Measurements from ENCODE around the gene PRKAR1B. TPM values are rescaled to one million over a fixed set of nuclear protein-coding genes. Genes with fewer than 3 reads are reported as not detected.

The PRKAR1B gene
- total RNA-seq, 2 experiments from 2014 or later: 13.1 to 13.4 TPM

GRCh38 chr7:601595-602340 is 125.3 kb downstream of the PRKAR1B start:
- POLR2A ChIA-PET: interaction anchor here (0.9 to 7.5 kb wide), 5 partner anchors 11 to 230 kb away, joined by 3 to 113 read pairs (median 3); partner anchors contain the start of gene SUN1
- Mint-ChIP-seq H3K4me1 (peaks cover 52% of the 10 kb centered on the region), H3K27ac (peak overlapping the region; percentile 100), H3K9me3 (no peaks in the 10 kb centered on the region), H3K27me3 (no peaks in the 10 kb centered on the region), H3K36me3 (ENCODE audit: low read depth) (peaks cover 21% of the 10 kb centered on the region), H3K4me3 (peak overlapping the region; percentile 94)
- CTCF ChIA-PET: interaction anchor here (1.4 kb wide), 1 partner anchor 17 kb away, joined by 8 read pairs; no protein-coding TSS in a partner anchor
- peak; percentile 80 for DNase-seq

GRCh38 chr7:601036-601594 is 126.0 kb downstream of the PRKAR1B start:
- peaks cover 50% of the 10 kb centered on the region for H3K4me1 Mint-ChIP-seq
- H3K27me3 Mint-ChIP-seq: no peaks in the 10 kb centered on the region
- H3K9me3 Mint-ChIP-seq: no peaks in the 10 kb centered on the region
- H3K27ac Mint-ChIP-seq: peak overlapping the region; percentile 100
- no peak for DNase-seq
- H3K36me3 Mint-ChIP-seq (ENCODE audit: low read depth): peaks cover 20% of the 10 kb centered on the region
- CTCF ChIA-PET: interaction anchor here (1.4 kb wide), 1 partner anchor 17 kb away, joined by 8 read pairs; no protein-coding TSS in a partner anchor
- POLR2A ChIA-PET: interaction anchor here (1.2 to 7.5 kb wide), 3 partner anchors 16 to 126 kb away, joined by 3 to 113 read pairs (median 96); partner anchors contain the start of genes DNAAF5 and PRKAR1B
- peak overlapping the region; percentile 94 for H3K4me3 Mint-ChIP-seq

- peaks cover 17% of the 10 kb centered on the region for H3K36me3 Mint-ChIP-seq (ENCODE audit: low read depth)
- POLR2A ChIA-PET: interaction anchor here (1.2 to 7.5 kb wide), 3 partner anchors 15 to 127 kb away, joined by 3 to 113 read pairs (median 96); partner anchors contain the start of genes DNAAF5 and PRKAR1B
- H3K4me1 Mint-ChIP-seq: peaks cover 47% of the 10 kb centered on the region
- no peak for DNase-seq
- CTCF ChIA-PET: interaction anchor here (1.4 kb wide), 1 partner anchor 16 kb away, joined by 8 read pairs; no protein-coding TSS in a partner anchor
- H3K9me3 Mint-ChIP-seq: peaks cover 2% of the 10 kb centered on the region
- H3K4me3 Mint-ChIP-seq: no peak overlapping the region
- no peaks in the 10 kb centered on the region for H3K27me3 Mint-ChIP-seq
- peak overlapping the region; percentile 100 for H3K27ac Mint-ChIP-seq
Measured at GRCh38 chr7:600149-601035, 126.7 kb downstream of the PRKAR1B start.

- no peak overlapping the region for H3K27ac Mint-ChIP-seq
Measured at GRCh38 chr7:598899-599298, 128.2 kb downstream of the PRKAR1B start.

GRCh38 chr7:597348-598178 is 129.5 kb downstream of the PRKAR1B start:
- H3K4me3 Mint-ChIP-seq: no peak overlapping the region
- no peak overlapping the region for H3K27ac Mint-ChIP-seq
- CTCF ChIA-PET: no interaction called here

More at GRCh38 chr7:598899-599298, 128.2 kb downstream of the PRKAR1B start:
- peaks cover 2% of the 10 kb centered on the region for H3K9me3 Mint-ChIP-seq
- POLR2A ChIA-PET: interaction anchor here (0.9 to 7.1 kb wide), 2 partner anchors 13 to 19 kb away, joined by 3 to 96 read pairs; no protein-coding TSS in a partner anchor
- DNase-seq: no peak
- H3K4me1 Mint-ChIP-seq: peaks cover 33% of the 10 kb centered on the region
- CTCF ChIA-PET: no interaction called here
- H3K36me3 Mint-ChIP-seq (ENCODE audit: low read depth): peaks cover 5% of the 10 kb centered on the region
- H3K27me3 Mint-ChIP-seq: no peaks in the 10 kb centered on the region
- no peak overlapping the region for H3K4me3 Mint-ChIP-seq

GRCh38 chr7:596819-597182 is 130.3 kb downstream of the PRKAR1B start:
- Mint-ChIP-seq H3K4me1 (peaks cover 19% of the 10 kb centered on the region), H3K36me3 (ENCODE audit: low read depth) (peaks cover 5% of the 10 kb centered on the region), H3K9me3 (peaks cover 2% of the 10 kb centered on the region), H3K27ac (no peak overlapping the region), H3K4me3 (no peak overlapping the region), H3K27me3 (no peaks in the 10 kb centered on the region)
- ChIA-PET CTCF (no interaction called here), POLR2A (interaction anchor here (4.4 kb wide), 1 partner anchor 12 kb away, joined by 21 read pairs; no protein-coding TSS in a partner anchor)
- no peak for DNase-seq

More at GRCh38 chr7:597348-598178, 129.5 kb downstream of the PRKAR1B start:
- no peak for DNase-seq
- H3K4me1 Mint-ChIP-seq: peaks cover 25% of the 10 kb centered on the region
- peaks cover 5% of the 10 kb centered on the region for H3K36me3 Mint-ChIP-seq (ENCODE audit: low read depth)
- no peaks in the 10 kb centered on the region for H3K27me3 Mint-ChIP-seq
- peaks cover 2% of the 10 kb centered on the region for H3K9me3 Mint-ChIP-seq
- POLR2A ChIA-PET: interaction anchor here (4.4 kb wide), 1 partner anchor 13 kb away, joined by 21 read pairs; no protein-coding TSS in a partner anchor

GRCh38 chr7:596071-596818 is 130.8 kb downstream of the PRKAR1B start:
- H3K4me1 Mint-ChIP-seq: peaks cover 14% of the 10 kb centered on the region
- ChIA-PET POLR2A (interaction anchor here (1.0 to 4.4 kb wide), 4 partner anchors 8 to 25 kb away, joined by 3 to 21 read pairs (median 8); no protein-coding TSS in a partner anchor), CTCF (no interaction called here)
- peaks cover 2% of the 10 kb centered on the region for H3K9me3 Mint-ChIP-seq
- peaks cover 5% of the 10 kb centered on the region for H3K36me3 Mint-ChIP-seq (ENCODE audit: low read depth)
- H3K27ac Mint-ChIP-seq: no peak overlapping the region
- H3K4me3 Mint-ChIP-seq: no peak overlapping the region
- no peak for DNase-seq
- no peaks in the 10 kb centered on the region for H3K27me3 Mint-ChIP-seq

- DNase-seq: no peak
- Mint-ChIP-seq H3K27me3 (no peaks in the 10 kb centered on the region), H3K4me1 (peaks cover 11% of the 10 kb centered on the region), H3K36me3 (ENCODE audit: low read depth) (peaks cover 5% of the 10 kb centered on the region), H3K4me3 (no peak overlapping the region), H3K9me3 (peaks cover 2% of the 10 kb centered on the region), H3K27ac (no peak overlapping the region)
- ChIA-PET CTCF (no interaction called here), POLR2A (interaction anchor here (1.0 to 4.4 kb wide), 4 partner anchors 9 to 25 kb away, joined by 3 to 21 read pairs (median 8); no protein-coding TSS in a partner anchor)
Measured at GRCh38 chr7:595621-596010, 131.5 kb downstream of the PRKAR1B start.

GRCh38 chr7:594920-595620 is 132.0 kb downstream of the PRKAR1B start:
- no peak overlapping the region for H3K27ac Mint-ChIP-seq
- no peak for DNase-seq
- no peaks in the 10 kb centered on the region for H3K27me3 Mint-ChIP-seq
- POLR2A ChIA-PET: interaction anchor here (1.0 to 4.4 kb wide), 4 partner anchors 9 to 26 kb away, joined by 3 to 21 read pairs (median 8); no protein-coding TSS in a partner anchor
- peaks cover 8% of the 10 kb centered on the region for H3K4me1 Mint-ChIP-seq
- peaks cover 5% of the 10 kb centered on the region for H3K36me3 Mint-ChIP-seq (ENCODE audit: low read depth)
- H3K4me3 Mint-ChIP-seq: no peak overlapping the region
- CTCF ChIA-PET: no interaction called here
- H3K9me3 Mint-ChIP-seq: peaks cover 2% of the 10 kb centered on the region

- DNase-seq: no peak
- Mint-ChIP-seq H3K4me1 (peaks cover 8% of the 10 kb centered on the region), H3K27me3 (no peaks in the 10 kb centered on the region), H3K27ac (no peak overlapping the region), H3K9me3 (peaks cover 2% of the 10 kb centered on the region), H3K36me3 (ENCODE audit: low read depth) (peaks cover 7% of the 10 kb centered on the region), H3K4me3 (no peak overlapping the region)
- ChIA-PET POLR2A (interaction anchor here (2.2 to 4.4 kb wide), 2 partner anchors 9 to 10 kb away, joined by 12 to 21 read pairs; no protein-coding TSS in a partner anchor), CTCF (no interaction called here)
Measured at GRCh38 chr7:594212-594913, 132.7 kb downstream of the PRKAR1B start.
